ENCODE data around the gene FLT1.

DNA sequence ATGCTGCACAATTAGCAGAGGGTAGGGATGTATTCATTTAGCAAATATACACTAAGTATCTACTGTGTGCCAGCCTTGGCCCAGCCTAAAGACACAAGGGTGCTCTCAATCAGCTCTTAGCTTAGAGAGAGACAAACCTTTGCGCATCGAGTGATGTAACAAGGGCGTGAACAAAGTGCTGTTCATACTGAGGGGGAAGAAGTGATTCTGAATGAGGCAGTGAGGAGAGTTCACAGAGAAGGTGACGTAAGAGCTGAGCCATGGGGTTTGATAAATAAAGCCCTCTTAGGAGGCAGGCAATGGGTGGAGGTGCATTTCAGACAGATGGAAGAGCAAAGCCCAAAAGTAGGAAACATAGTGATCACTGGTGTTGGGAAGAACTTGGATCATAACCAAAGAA, 68.5 kb downstream of the FLT1 start:
- TF ChIP-seq TAF1 (IDR thresholded peaks at IDR 0.05; ENCODE audit: borderline replicate concordance, insufficient read depth, low read length) (no peak), POLR2AphosphoS5 (IDR thresholded peaks at IDR 0.05; ENCODE audit: low read depth, low read length) (no peak)
- TF ChIP-seq, protein P1, sequence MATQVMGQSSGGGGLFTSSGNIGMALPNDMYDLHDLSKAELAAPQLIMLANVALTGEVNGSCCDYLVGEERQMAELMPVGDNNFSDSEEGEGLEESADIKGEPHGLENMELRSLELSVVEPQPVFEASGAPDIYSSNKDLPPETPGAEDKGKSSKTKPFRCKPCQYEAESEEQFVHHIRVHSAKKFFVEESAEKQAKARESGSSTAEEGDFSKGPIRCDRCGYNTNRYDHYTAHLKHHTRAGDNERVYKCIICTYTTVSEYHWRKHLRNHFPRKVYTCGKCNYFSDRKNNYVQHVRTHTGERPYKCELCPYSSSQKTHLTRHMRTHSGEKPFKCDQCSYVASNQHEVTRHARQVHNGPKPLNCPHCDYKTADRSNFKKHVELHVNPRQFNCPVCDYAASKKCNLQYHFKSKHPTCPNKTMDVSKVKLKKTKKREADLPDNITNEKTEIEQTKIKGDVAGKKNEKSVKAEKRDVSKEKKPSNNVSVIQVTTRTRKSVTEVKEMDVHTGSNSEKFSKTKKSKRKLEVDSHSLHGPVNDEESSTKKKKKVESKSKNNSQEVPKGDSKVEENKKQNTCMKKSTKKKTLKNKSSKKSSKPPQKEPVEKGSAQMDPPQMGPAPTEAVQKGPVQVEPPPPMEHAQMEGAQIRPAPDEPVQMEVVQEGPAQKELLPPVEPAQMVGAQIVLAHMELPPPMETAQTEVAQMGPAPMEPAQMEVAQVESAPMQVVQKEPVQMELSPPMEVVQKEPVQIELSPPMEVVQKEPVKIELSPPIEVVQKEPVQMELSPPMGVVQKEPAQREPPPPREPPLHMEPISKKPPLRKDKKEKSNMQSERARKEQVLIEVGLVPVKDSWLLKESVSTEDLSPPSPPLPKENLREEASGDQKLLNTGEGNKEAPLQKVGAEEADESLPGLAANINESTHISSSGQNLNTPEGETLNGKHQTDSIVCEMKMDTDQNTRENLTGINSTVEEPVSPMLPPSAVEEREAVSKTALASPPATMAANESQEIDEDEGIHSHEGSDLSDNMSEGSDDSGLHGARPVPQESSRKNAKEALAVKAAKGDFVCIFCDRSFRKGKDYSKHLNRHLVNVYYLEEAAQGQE (IDR thresholded peaks at IDR 0.05; ENCODE audit: insufficient read depth in 1 of 2, low read depth in 2 of 2, low read length in 2 of 2), result no peak
